Measurements from ENCODE around the gene KCNQ2. TPM values are rescaled to one million over a fixed set of nuclear protein-coding genes. Genes with fewer than 3 reads are reported as not detected.

Gene KCNQ2
- total RNA-seq, 2 experiments from 2014 or later = 0.19 to 0.37 TPM

- POLR2A ChIA-PET = no interaction called here
- Mint-ChIP-seq H3K4me1 (no peaks in the 10 kb centered on the region), H3K27ac (no peak overlapping the region), H3K36me3 (no peaks in the 10 kb centered on the region), H3K4me3 (no peak overlapping the region), H3K9me3 (peaks cover 3% of the 10 kb centered on the region), H3K27me3 (peaks cover 10% of the 10 kb centered on the region)
- ATAC-seq (ENCODE audit: low read depth) (no peak), DNase-seq (no peak)
Observed at GRCh38 chr20:63359937-63360849, 112.3 kb downstream of the KCNQ2 start.

GRCh38 chr20:63359164-63359934 lies 113.1 kb downstream of the KCNQ2 start:
- Mint-ChIP-seq H3K36me3 (no peaks in the 10 kb centered on the region), H3K9me3 (peaks cover 3% of the 10 kb centered on the region), H3K27ac (no peak overlapping the region), H3K4me1 (no peaks in the 10 kb centered on the region), H3K27me3 (peaks cover 10% of the 10 kb centered on the region), H3K4me3 (no peak overlapping the region)
- POLR2A ChIA-PET = no interaction called here
- ATAC-seq (ENCODE audit: low read depth) (no peak), DNase-seq (no peak)

GRCh38 chr20:63357921-63358905 lies 114.2 kb downstream of the KCNQ2 start:
- ATAC-seq (ENCODE audit: low read depth) (no peak), DNase-seq (no peak)
- Mint-ChIP-seq H3K27ac (no peak overlapping the region), H3K4me3 (no peak overlapping the region), H3K4me1 (no peaks in the 10 kb centered on the region), H3K36me3 (no peaks in the 10 kb centered on the region), H3K9me3 (peaks cover 3% of the 10 kb centered on the region), H3K27me3 (peaks cover 10% of the 10 kb centered on the region)
- POLR2A ChIA-PET = no interaction called here

- DNase-seq (no peak), ATAC-seq (ENCODE audit: low read depth) (no peak)
- Mint-ChIP-seq H3K4me3 (no peak overlapping the region), H3K27me3 (peaks cover 2% of the 10 kb centered on the region), H3K4me1 (no peaks in the 10 kb centered on the region), H3K9me3 (peaks cover 3% of the 10 kb centered on the region), H3K27ac (no peak overlapping the region), H3K36me3 (no peaks in the 10 kb centered on the region)
- POLR2A ChIA-PET = interaction anchor here (0.6 kb wide), 1 partner anchor 120 kb away, joined by 3 read pairs; no protein-coding TSS in a partner anchor
Observed at GRCh38 chr20:63356931-63357879, 115.2 kb downstream of the KCNQ2 start.

- no peaks in the 10 kb centered on the region for H3K4me1 Mint-ChIP-seq
- POLR2A ChIA-PET = no interaction called here
Observed at GRCh38 chr20:63356511-63356910, 115.9 kb downstream of the KCNQ2 start.

GRCh38 chr20:63355781-63356295 lies 116.6 kb downstream of the KCNQ2 start:
- POLR2A ChIA-PET = no interaction called here
- Mint-ChIP-seq H3K27me3 (no peaks in the 10 kb centered on the region), H3K4me3 (no peak overlapping the region), H3K9me3 (peaks cover 5% of the 10 kb centered on the region), H3K36me3 (no peaks in the 10 kb centered on the region), H3K4me1 (no peaks in the 10 kb centered on the region), H3K27ac (no peak overlapping the region)
- DNase-seq (no peak), ATAC-seq (ENCODE audit: low read depth) (no peak)

More at GRCh38 chr20:63356511-63356910, 115.9 kb downstream of the KCNQ2 start:
- H3K27me3 Mint-ChIP-seq = no peaks in the 10 kb centered on the region
- no peak for DNase-seq
- no peak overlapping the region for H3K4me3 Mint-ChIP-seq
- ATAC-seq (ENCODE audit: low read depth) = no peak
- no peaks in the 10 kb centered on the region for H3K36me3 Mint-ChIP-seq
- H3K9me3 Mint-ChIP-seq = peaks cover 3% of the 10 kb centered on the region
- no peak overlapping the region for H3K27ac Mint-ChIP-seq

- Mint-ChIP-seq H3K9me3 (peaks cover 8% of the 10 kb centered on the region), H3K4me3 (no peak overlapping the region), H3K27ac (no peak overlapping the region), H3K36me3 (no peaks in the 10 kb centered on the region), H3K27me3 (no peaks in the 10 kb centered on the region), H3K4me1 (no peaks in the 10 kb centered on the region)
- ATAC-seq (ENCODE audit: low read depth) (no peak), DNase-seq (no peak)
- POLR2A ChIA-PET = no interaction called here
Observed at GRCh38 chr20:63354636-63355350, 117.7 kb downstream of the KCNQ2 start.

- Mint-ChIP-seq H3K4me1 (no peaks in the 10 kb centered on the region), H3K27me3 (no peaks in the 10 kb centered on the region), H3K4me3 (no peak overlapping the region), H3K36me3 (no peaks in the 10 kb centered on the region), H3K27ac (no peak overlapping the region), H3K9me3 (peaks cover 8% of the 10 kb centered on the region)
- POLR2A ChIA-PET = no interaction called here
- no peak for ATAC-seq (ENCODE audit: low read depth)
- no peak for DNase-seq
Observed at GRCh38 chr20:63352811-63353221, 119.6 kb downstream of the KCNQ2 start.

- H3K4me1 Mint-ChIP-seq = no peaks in the 10 kb centered on the region
- POLR2A ChIA-PET = no interaction called here
- no peak overlapping the region for H3K4me3 Mint-ChIP-seq
- ATAC-seq (ENCODE audit: low read depth) = no peak
- no peak overlapping the region for H3K27ac Mint-ChIP-seq
- no peak for DNase-seq
- H3K36me3 Mint-ChIP-seq = no peaks in the 10 kb centered on the region
- H3K9me3 Mint-ChIP-seq = peaks cover 7% of the 10 kb centered on the region
- no peaks in the 10 kb centered on the region for H3K27me3 Mint-ChIP-seq
Observed at GRCh38 chr20:63351811-63352591, 120.5 kb downstream of the KCNQ2 start.

- no peak overlapping the region for H3K4me3 Mint-ChIP-seq
- no peak for ATAC-seq (ENCODE audit: low read depth)
- POLR2A ChIA-PET = no interaction called here
- no peaks in the 10 kb centered on the region for H3K4me1 Mint-ChIP-seq
- peaks cover 5% of the 10 kb centered on the region for H3K9me3 Mint-ChIP-seq
- H3K36me3 Mint-ChIP-seq = no peaks in the 10 kb centered on the region
- no peaks in the 10 kb centered on the region for H3K27me3 Mint-ChIP-seq
- DNase-seq = no peak
- no peak overlapping the region for H3K27ac Mint-ChIP-seq
Observed at GRCh38 chr20:63351326-63351700, 121.1 kb downstream of the KCNQ2 start.

- H3K4me3 Mint-ChIP-seq = no peak overlapping the region
- ATAC-seq (ENCODE audit: low read depth) = no peak
- no peak overlapping the region for H3K27ac Mint-ChIP-seq
- H3K27me3 Mint-ChIP-seq = no peaks in the 10 kb centered on the region
- POLR2A ChIA-PET = no interaction called here
- peaks cover 5% of the 10 kb centered on the region for H3K9me3 Mint-ChIP-seq
- DNase-seq = no peak
- no peaks in the 10 kb centered on the region for H3K4me1 Mint-ChIP-seq
- no peaks in the 10 kb centered on the region for H3K36me3 Mint-ChIP-seq
Observed at GRCh38 chr20:63350597-63351325, 121.7 kb downstream of the KCNQ2 start.

All from activated naive CD8-positive, alpha-beta T cell treated with anti-CD3 and anti-CD28 coated beads, Interleukin-2, amount 10 ng/mL, durations not matched to agents 7 days and 5 days (primary cell).